ENCODE data around the gene DYNLT4. TPM values are rescaled to one million over a fixed set of nuclear protein-coding genes. Genes with fewer than 3 reads are reported as not detected.
"Not testable (repeated sequence)": the region's sequence is repeated elsewhere in the genome, so short reads cannot be mapped to it uniquely, and the experiment has no call there.

Gene DYNLT4
- total and polyA plus RNA-seq, 4 donors: 0.29 to 0.50 TPM; not detected in 2

DNA sequence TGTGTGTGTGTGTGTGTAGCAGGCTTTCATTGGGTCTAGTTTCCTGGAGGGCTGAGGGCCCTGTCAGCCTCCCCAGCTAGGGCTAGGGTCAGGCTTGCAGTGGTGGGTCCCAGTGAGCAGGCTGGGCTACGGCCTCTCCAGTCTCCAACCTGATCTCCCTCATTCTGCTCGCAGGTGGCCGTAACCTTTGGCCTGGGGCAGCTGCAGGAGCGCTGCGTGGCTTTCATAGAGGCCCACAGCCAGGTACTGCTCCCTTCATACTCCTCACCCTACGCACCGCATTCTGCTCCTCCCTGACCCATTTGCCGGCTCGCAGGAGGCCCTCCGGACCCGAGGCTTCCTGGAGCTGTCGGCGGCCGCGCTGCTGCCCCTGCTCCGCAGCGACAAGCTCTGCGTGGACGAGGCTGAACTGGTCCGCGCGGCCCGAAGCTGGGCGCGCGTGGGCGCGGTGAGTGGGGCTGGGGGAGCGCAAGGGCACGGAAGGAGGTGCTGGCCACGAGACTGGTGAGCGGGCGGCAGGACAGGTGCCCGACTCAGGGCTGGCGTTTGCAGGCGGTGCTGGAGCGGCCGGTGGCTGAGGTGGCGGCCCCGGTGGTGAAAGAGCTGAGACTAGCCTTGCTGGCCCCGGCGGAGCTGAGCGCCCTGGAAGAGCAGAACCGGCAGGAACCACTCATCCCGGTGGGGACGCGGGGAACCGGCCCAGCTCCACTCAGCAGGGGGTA is 5.8 kb upstream of the DYNLT4 start:
- 28% methylated on average over 48 of the region's 48 CpGs for whole genome bisulfite sequencing
- DNase-seq (ENCODE audit: low spot score): peak; percentile 36
- Histone ChIP-seq H3K9me3 (ENCODE audit: control insufficient read depth in 4 of 4, low read length in 3 of 4) (no peaks in the 10 kb centered on the region), H3K4me3 (ENCODE audit: low read depth in 1 of 3, low read length in 3 of 3) (peak overlapping the region; percentile 71 to 82 (median 72)), H3K27me3 (ENCODE audit: control insufficient read depth in 4 of 4, insufficient read depth in 4 of 4, low read length in 3 of 4) (no peaks in the 10 kb centered on the region), H3K36me3 (ENCODE audit: control insufficient read depth in 4 of 4, insufficient read depth in 3 of 4, low read depth in 1 of 4, low read length in 3 of 4) (no peaks in the 10 kb centered on the region), H3K27ac (ENCODE audit: low read depth in 1 of 2, low read length in 2 of 2) (peak overlapping the region; percentile 86 to 94), H3K9ac (ENCODE audit: low read depth in 1 of 2, low read length in 2 of 2) (peak overlapping the region; percentile 36 to 89), H3K4me1 (ENCODE audit: control insufficient read depth in 4 of 4, insufficient read depth in 4 of 4, low read length in 3 of 4) (peaks cover 12 to 39% (median 28%) of the 10 kb centered on the region in 4 donors)
- TF ChIP-seq, protein P1, sequence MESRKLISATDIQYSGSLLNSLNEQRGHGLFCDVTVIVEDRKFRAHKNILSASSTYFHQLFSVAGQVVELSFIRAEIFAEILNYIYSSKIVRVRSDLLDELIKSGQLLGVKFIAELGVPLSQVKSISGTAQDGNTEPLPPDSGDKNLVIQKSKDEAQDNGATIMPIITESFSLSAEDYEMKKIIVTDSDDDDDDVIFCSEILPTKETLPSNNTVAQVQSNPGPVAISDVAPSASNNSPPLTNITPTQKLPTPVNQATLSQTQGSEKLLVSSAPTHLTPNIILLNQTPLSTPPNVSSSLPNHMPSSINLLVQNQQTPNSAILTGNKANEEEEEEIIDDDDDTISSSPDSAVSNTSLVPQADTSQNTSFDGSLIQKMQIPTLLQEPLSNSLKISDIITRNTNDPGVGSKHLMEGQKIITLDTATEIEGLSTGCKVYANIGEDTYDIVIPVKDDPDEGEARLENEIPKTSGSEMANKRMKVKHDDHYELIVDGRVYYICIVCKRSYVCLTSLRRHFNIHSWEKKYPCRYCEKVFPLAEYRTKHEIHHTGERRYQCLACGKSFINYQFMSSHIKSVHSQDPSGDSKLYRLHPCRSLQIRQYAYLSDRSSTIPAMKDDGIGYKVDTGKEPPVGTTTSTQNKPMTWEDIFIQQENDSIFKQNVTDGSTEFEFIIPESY (IDR thresholded peaks at IDR 0.05): no peak
- TF ChIP-seq FOXA1 (IDR thresholded peaks at IDR 0.05): no peak
- TF ChIP-seq YY1 (IDR thresholded peaks at IDR 0.05): no peak
- peak in 1 of 2 donors; percentile 15 for TF ChIP-seq RXRA (IDR thresholded peaks at IDR 0.05)
- peak; percentile 20 to 46 for TF ChIP-seq HNF4A (conservative IDR thresholded peaks at IDR 0.05)
- no peak for TF ChIP-seq TAF1 (conservative IDR thresholded peaks at IDR 0.05)
- TF ChIP-seq ATF3 (IDR thresholded peaks at IDR 0.05): no peak
- peak; percentile 50 for TF ChIP-seq SP1 (IDR thresholded peaks at IDR 0.05)

DNA sequence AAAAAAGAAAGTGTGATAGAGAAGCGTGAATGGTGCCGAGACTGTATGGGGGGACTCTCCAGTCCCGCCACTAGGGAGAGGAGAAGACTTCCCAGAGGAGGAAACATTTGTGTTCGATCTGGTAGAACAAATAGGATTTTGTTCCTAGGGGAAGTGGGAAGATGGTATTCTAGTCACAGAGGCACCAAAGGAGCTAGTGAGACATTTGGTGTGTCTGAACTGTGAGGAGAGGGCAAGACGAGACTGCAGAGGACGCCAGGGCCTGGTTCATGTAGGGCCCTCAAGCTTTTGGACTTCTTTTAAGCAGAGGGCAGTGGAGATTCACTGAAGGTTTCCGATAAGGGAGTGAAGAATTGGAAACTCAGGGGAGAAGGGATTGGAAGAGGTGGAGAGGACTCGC is 4.1 kb upstream of the DYNLT4 start:
- WGBS: 86% methylated on average over 8 of the region's 8 CpGs
- Histone ChIP-seq H3K36me3 (ENCODE audit: control insufficient read depth in 4 of 4, insufficient read depth in 3 of 4, low read depth in 1 of 4, low read length in 3 of 4) (no peaks in the 10 kb centered on the region), H3K4me1 (ENCODE audit: control insufficient read depth in 4 of 4, insufficient read depth in 4 of 4, low read length in 3 of 4) (peaks cover 19 to 55% (median 43%) of the 10 kb centered on the region in 4 donors), H3K9me3 (ENCODE audit: control insufficient read depth in 4 of 4, low read length in 3 of 4) (no peaks in the 10 kb centered on the region), H3K27ac (ENCODE audit: low read depth in 1 of 2, low read length in 2 of 2) (peak overlapping the region in 1 of 2 donors; percentile 19), H3K27me3 (ENCODE audit: control insufficient read depth in 4 of 4, insufficient read depth in 4 of 4, low read length in 3 of 4) (no peaks in the 10 kb centered on the region), H3K9ac (ENCODE audit: low read depth in 1 of 2, low read length in 2 of 2) (no peak overlapping the region), H3K4me3 (ENCODE audit: low read depth in 1 of 3, low read length in 3 of 3) (no peak overlapping the region)
- DNase-seq (ENCODE audit: low spot score): no peak
- TF ChIP-seq NR2F2 (IDR thresholded peaks at IDR 0.05) (no peak), HNF4G (IDR thresholded peaks at IDR 0.05) (no peak), JUND (IDR thresholded peaks at IDR 0.05) (no peak), MAX (IDR thresholded peaks at IDR 0.05) (no peak), HNF4A (conservative IDR thresholded peaks at IDR 0.05) (no peak), ATF3 (IDR thresholded peaks at IDR 0.05) (no peak), RXRA (IDR thresholded peaks at IDR 0.05) (no peak), CTCF (IDR thresholded peaks at IDR 0.05; ENCODE audit: low read depth, low read length, missing input control) (no peak), RAD21 (IDR thresholded peaks at IDR 0.05) (no peak), TAF1 (conservative IDR thresholded peaks at IDR 0.05) (no peak)
- TF ChIP-seq, protein P1 (IDR thresholded peaks at IDR 0.05): no peak

DNA sequence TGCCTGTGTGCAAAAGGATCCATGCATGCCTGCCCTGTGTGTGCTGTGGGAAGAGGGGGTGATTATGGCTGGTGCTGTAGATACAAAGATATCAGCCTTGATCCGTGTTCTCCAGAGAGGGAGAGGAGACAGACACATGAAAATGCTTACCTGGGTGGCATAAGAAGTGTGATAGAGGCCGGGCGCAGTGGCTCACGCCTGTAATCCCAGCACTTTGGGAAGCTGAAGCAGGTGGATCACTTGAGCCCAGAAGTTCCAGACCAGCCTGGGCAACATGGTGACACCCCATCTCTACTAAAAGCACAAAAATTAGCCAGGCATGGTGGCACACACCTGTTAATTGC is 3.6 kb upstream of the DYNLT4 start:
- H3K4me3 ChIP-seq (ENCODE audit: low read depth in 1 of 3, low read length in 3 of 3); DNase-seq (ENCODE audit: low spot score); H3K36me3 ChIP-seq (ENCODE audit: control insufficient read depth in 4 of 4, insufficient read depth in 3 of 4, low read depth in 1 of 4, low read length in 3 of 4); H3K9ac ChIP-seq (ENCODE audit: low read depth in 1 of 2, low read length in 2 of 2); H3K9me3 ChIP-seq (ENCODE audit: control insufficient read depth in 4 of 4, low read length in 3 of 4); H3K27me3 ChIP-seq (ENCODE audit: control insufficient read depth in 4 of 4, insufficient read depth in 4 of 4, low read length in 3 of 4): not testable (repeated sequence)
- H3K4me1 ChIP-seq (ENCODE audit: control insufficient read depth in 4 of 4, insufficient read depth in 4 of 4, low read length in 3 of 4): peaks cover 19 to 58% (median 46%) of the 10 kb centered on the region in 4 donors
- peak overlapping the region; percentile 95 to 98 for H3K27ac ChIP-seq (ENCODE audit: low read depth in 1 of 2, low read length in 2 of 2)
- 96% methylated on average over 4 of the region's 4 CpGs for WGBS
